ENCODE data around the gene ALOX12.

GRCh38 chr17:7034955-7035590 lies 39.2 kb downstream of the ALOX12 start:
- TF ChIP-seq CTCF (IDR thresholded peaks at IDR 0.05; ENCODE audit: low read length) (no peak), EZH2 (optimal IDR thresholded peaks at IDR 0.05; ENCODE audit: low read depth, low read length) (no peak), EZH2phosphoT487 (IDR thresholded peaks at IDR 0.05; ENCODE audit: low read length) (no peak)
